ENCODE measurements around the gene ZSWIM7.
"Not testable (repeated sequence)": the region's sequence is repeated elsewhere in the genome, so short reads cannot be mapped to it uniquely, and the experiment has no call there.

The ZSWIM7 gene

GRCh38 chr17:15998031-15998562 is 1.4 kb downstream of the ZSWIM7 start:
- no peak for DNase-seq

- DNase-seq = no peak
Observed at GRCh38 chr17:15996322-15996721, 3.2 kb downstream of the ZSWIM7 start.

GRCh38 chr17:15981646-15982580 is 17.6 kb downstream of the ZSWIM7 start:
- DNase-seq = no peak

GRCh38 chr17:15981208-15981607 is 18.3 kb downstream of the ZSWIM7 start:
- DNase-seq = no peak

- not testable (repeated sequence) for DNase-seq
Observed at GRCh38 chr17:15979013-15979412, 20.5 kb downstream of the ZSWIM7 start.

- no peak for DNase-seq
Observed at GRCh38 chr17:15978606-15979005, 20.9 kb downstream of the ZSWIM7 start.

- DNase-seq = no peak
Observed at GRCh38 chr17:15977894-15978293, 21.6 kb downstream of the ZSWIM7 start.

- no peak for DNase-seq
Observed at GRCh38 chr17:15973834-15974233, 25.7 kb downstream of the ZSWIM7 start.

GRCh38 chr17:15973016-15973415 is 26.5 kb downstream of the ZSWIM7 start:
- no peak for DNase-seq

- DNase-seq = no peak
Observed at GRCh38 chr17:15972497-15972951, 27.0 kb downstream of the ZSWIM7 start.

GRCh38 chr17:15971882-15972281 is 27.6 kb downstream of the ZSWIM7 start:
- no peak for DNase-seq

GRCh38 chr17:15971098-15971678 is 28.3 kb downstream of the ZSWIM7 start:
- no peak for DNase-seq

GRCh38 chr17:15970500-15970899 is 29.0 kb downstream of the ZSWIM7 start:
- no peak for DNase-seq

- DNase-seq = no peak
Observed at GRCh38 chr17:15969463-15969862, 30.0 kb downstream of the ZSWIM7 start.

- DNase-seq = no peak
Observed at GRCh38 chr17:15967706-15968399, 31.7 kb downstream of the ZSWIM7 start.

GRCh38 chr17:15966879-15967248 is 32.6 kb downstream of the ZSWIM7 start:
- DNase-seq = no peak

- DNase-seq = peak; percentile 73
Observed at GRCh38 chr17:15966183-15966878, 33.2 kb downstream of the ZSWIM7 start.

GRCh38 chr17:15965528-15965927 is 34.0 kb downstream of the ZSWIM7 start:
- no peak for DNase-seq

GRCh38 chr17:15963670-15964110 is 35.8 kb downstream of the ZSWIM7 start:
- no peak for DNase-seq

GRCh38 chr17:15958484-15958854 is 41.0 kb downstream of the ZSWIM7 start:
- no peak for DNase-seq

- no peak for DNase-seq
Observed at GRCh38 chr17:15957608-15958307, 41.7 kb downstream of the ZSWIM7 start.

GRCh38 chr17:15957206-15957605 is 42.3 kb downstream of the ZSWIM7 start:
- no peak for DNase-seq
